GM18951 (cell line): ENCODE data around the gene POLR1A.

ENCODE experiments used
- POLR2A ChIP-seq: IDR thresholded peaks from 4 replicates; pipeline ENCODE4 v1.6.1; 2011; ENCODE audit warnings: mild to moderate bottlenecking; ENCODE audit not compliant: insufficient read length, insufficient read depth; ENCODE audit errors: extremely low read depth
- in situ Hi-C: fragments of 300-500 bp; cut with MboI; formaldehyde crosslinking; loops from one replicate; pipeline ENCODE4 v1.12.0; 2022; ENCODE audit warnings: low sequenced_read_pairs, mixed read lengths, inconsistent platforms; ENCODE audit not compliant: unreplicated experiment

The POLR1A gene

GRCh38 chr2:86047575-86048382 is 57.9 kb downstream of the POLR1A start:
- in situ Hi-C loops: no loop called here
- no peak for TF ChIP-seq POLR2A

- in situ Hi-C loops: no loop called here
- TF ChIP-seq POLR2A: no peak
Measured at GRCh38 chr2:86045541-86045940, 60.1 kb downstream of the POLR1A start.

GRCh38 chr2:86044614-86045013 is 61.1 kb downstream of the POLR1A start:
- TF ChIP-seq POLR2A: no peak
- in situ Hi-C loops: no loop called here

- no peak for TF ChIP-seq POLR2A
- in situ Hi-C loops: no loop called here
Measured at GRCh38 chr2:86044045-86044444, 61.6 kb downstream of the POLR1A start.

GRCh38 chr2:86042256-86043168 is 63.2 kb downstream of the POLR1A start:
- no peak for TF ChIP-seq POLR2A
- in situ Hi-C loops: no loop called here

- TF ChIP-seq POLR2A: no peak
- in situ Hi-C loops: no loop called here
Measured at GRCh38 chr2:86039963-86040655, 65.6 kb downstream of the POLR1A start.

- no peak for TF ChIP-seq POLR2A
- in situ Hi-C loops: no loop called here
Measured at GRCh38 chr2:86039178-86039962, 66.3 kb downstream of the POLR1A start.

- in situ Hi-C loops: no loop called here
- TF ChIP-seq POLR2A: no peak
Measured at GRCh38 chr2:86038291-86039081, 67.2 kb downstream of the POLR1A start.

- no peak for TF ChIP-seq POLR2A
Measured at GRCh38 chr2:86037795-86038192, 67.9 kb downstream of the POLR1A start.

GRCh38 chr2:86037141-86037794 is 68.4 kb downstream of the POLR1A start:
- in situ Hi-C loops: no loop called here

More at GRCh38 chr2:86037795-86038192, 67.9 kb downstream of the POLR1A start:
- in situ Hi-C loops: no loop called here

GRCh38 chr2:86036669-86037138 is 69.0 kb downstream of the POLR1A start:
- in situ Hi-C loops: no loop called here
- no peak for TF ChIP-seq POLR2A

More at GRCh38 chr2:86037141-86037794, 68.4 kb downstream of the POLR1A start:
- TF ChIP-seq POLR2A: no peak

GRCh38 chr2:86035883-86036668 is 69.6 kb downstream of the POLR1A start:
- TF ChIP-seq POLR2A: peak; percentile 61

More at GRCh38 chr2:86035883-86036668, 69.6 kb downstream of the POLR1A start:
- in situ Hi-C loops: no loop called here
